Left lung (tissue), 10 donors: Measurements from ENCODE around the gene DNAL4. TPM values are rescaled to one million over a fixed set of nuclear protein-coding genes. Genes with fewer than 3 reads are reported as not detected.

Source experiments
- ATAC-seq: fragments of 200-7000 bp; cut with Tn5 transposase; one replicate; pipeline ENCODE4 v1.9.1; 2020; ENCODE audit warnings: moderate library complexity
- DNase-seq, 4 donors: peaks; one replicate each; pipeline ENCODE4 v3.0.0-alpha.2; 2013 to 2020
- H3K27ac ChIP-seq, 2 donors: fragments of 200-600 bp; sonication (generic) in 1 of 2; one replicate each; pipeline versions ENCODE4 v1.5.0 to v1.8.0; 2020 to 2021
- H3K27me3 ChIP-seq, 2 donors: fragments of 200-600 bp; sonication (generic) in 1 of 2; one replicate each; pipeline versions ENCODE4 v1.5.0 to v1.8.0; 2020 to 2021
- H3K36me3 ChIP-seq, 2 donors: fragments of 200-600 bp; sonication (generic) in 1 of 2; one replicate each; pipeline versions ENCODE4 v1.5.0 to v1.8.0; 2020 to 2021
- H3K4me1 ChIP-seq, 2 donors: fragments of 200-600 bp; one replicate each; pipeline ENCODE4 v1.8.0; 2021
- H3K4me3 ChIP-seq, 2 donors: fragments of 200-600 bp; sonication (generic) in 1 of 2; one replicate each; pipeline versions ENCODE4 v1.5.0 to v1.8.0; 2020 to 2021; ENCODE audit warnings: mild to moderate bottlenecking in 1 of 2
- H3K9me3 ChIP-seq, 2 donors: fragments of 200-600 bp; sonication (generic) in 1 of 2; one replicate each; pipeline versions ENCODE4 v1.5.0 to v1.8.0; 2020 to 2021
- CTCF ChIP-seq, 2 donors: fragments of 200-600 bp; sonication (generic) in 1 of 2; IDR thresholded peaks; one replicate each; pipeline versions ENCODE4 v1.5.0 to v1.8.0; 2021; ENCODE audit warnings: antibody characterized with exemption in 2 of 2
- intact Hi-C, 2 donors: fragments of 100-400 bp; cut with DNase I; formaldehyde crosslinking; loops; one replicate each; pipeline versions ENCODE4 v1.11.2 to v1.14.2; 2022
- polyA plus RNA-seq, 6 donors: library from polyadenylated mRNA; unstranded; fragments of 120-200 nt; gene quantifications; one replicate each; pipeline ENCODE4 v1.2.1, GENCODE V29; 2013; ENCODE audit not compliant: insufficient read length in 6 of 6
- total RNA-seq, 2 donors: library from RNA; stranded (reverse); fragmentation: NEBNext Ultra II Directional; extraction: Animal tissue kit (Norgen Biotek cat#: 25700); gene quantifications; one replicate each; pipeline ENCODE4 v1.2.1, GENCODE V29; 2021
- donor health status: DM: no; HTN: yes; CAD: no.
- donor health status: DM: no; HTN: no; CAD: no.

Gene DNAL4
- total and polyA plus RNA-seq, 8 donors, result 16.3 to 36.4 (median 34.0) TPM

GRCh38 chr22:38761202-38762162 is 32.5 kb downstream of the DNAL4 start:
- intact Hi-C loops, result no loop called here
- no peak overlapping the region for H3K27ac ChIP-seq

GRCh38 chr22:38760477-38761201 is 33.3 kb downstream of the DNAL4 start:
- no peak for ATAC-seq
- no peaks in the 10 kb centered on the region for H3K36me3 ChIP-seq
- no peak for TF ChIP-seq CTCF (IDR thresholded peaks at IDR 0.05)
- no peak for DNase-seq
- intact Hi-C loops, result no loop called here
- peaks cover 0 to 18% of the 10 kb centered on the region in 2 donors for H3K4me1 ChIP-seq
- no peak overlapping the region for H3K27ac ChIP-seq
- H3K27me3 ChIP-seq, result peaks cover 0 to 5% of the 10 kb centered on the region in 2 donors
- no peaks in the 10 kb centered on the region for H3K9me3 ChIP-seq
- H3K4me3 ChIP-seq, result no peak overlapping the region

More at GRCh38 chr22:38761202-38762162, 32.5 kb downstream of the DNAL4 start:
- peaks cover 0 to 12% of the 10 kb centered on the region in 2 donors for H3K27me3 ChIP-seq
- no peak for TF ChIP-seq CTCF (IDR thresholded peaks at IDR 0.05)
- no peak for ATAC-seq
- H3K9me3 ChIP-seq, result no peaks in the 10 kb centered on the region
- H3K36me3 ChIP-seq, result no peaks in the 10 kb centered on the region
- no peak for DNase-seq
- H3K4me3 ChIP-seq, result no peak overlapping the region
- peaks cover 0 to 13% of the 10 kb centered on the region in 2 donors for H3K4me1 ChIP-seq

- no peaks in the 10 kb centered on the region for H3K9me3 ChIP-seq
- H3K36me3 ChIP-seq, result no peaks in the 10 kb centered on the region
- no peak for TF ChIP-seq CTCF (IDR thresholded peaks at IDR 0.05)
- no peak for ATAC-seq
- H3K27ac ChIP-seq, result no peak overlapping the region
- peaks cover 9 to 29% of the 10 kb centered on the region in 2 donors for H3K4me1 ChIP-seq
- DNase-seq, result no peak
- intact Hi-C loops, result no loop called here
- no peak overlapping the region for H3K4me3 ChIP-seq
- H3K27me3 ChIP-seq, result no peaks in the 10 kb centered on the region
Measured at GRCh38 chr22:38759005-38759404, 34.9 kb downstream of the DNAL4 start.

- no peak for TF ChIP-seq CTCF (IDR thresholded peaks at IDR 0.05)
- Histone ChIP-seq H3K9me3 (no peaks in the 10 kb centered on the region), H3K27me3 (no peaks in the 10 kb centered on the region), H3K27ac (no peak overlapping the region), H3K4me1 (peaks cover 15 to 34% of the 10 kb centered on the region in 2 donors), H3K36me3 (no peaks in the 10 kb centered on the region), H3K4me3 (no peak overlapping the region)
- ATAC-seq (no peak), DNase-seq (no peak)
- intact Hi-C loops, result no loop called here
Measured at GRCh38 chr22:38758276-38758945, 35.5 kb downstream of the DNAL4 start.
